Mucosa of descending colon (tissue), 3 donors: ENCODE results near the gene GPSM3. TPM values are rescaled to one million over a fixed set of nuclear protein-coding genes. Genes with fewer than 3 reads are reported as not detected.

Source experiments
- microRNA-seq: library from miRNA; unstranded; fragments of <30 nt; microRNA quantifications from one replicate; pipeline ENCODE4, GENCODE V29; 2019
- total RNA-seq, 3 donors: library from RNA; stranded (reverse); fragmentation: NEBNext Ultra II Directional in 2 of 3; extraction: Animal tissue kit (Norgen Biotek cat#: 25700) in 2 of 3; gene quantifications; one replicate each; pipeline versions ENCODE4 v1.2.1 to v1.2.4, GENCODE V29; 2021 to 2023
- donor health status: DM: no; HTN: no; CAD: no; lungs with moderate emphysema.
- donor health status: DM: no; HTN: no; CAD: no.
- donor health status: DM: no; HTN: yes; CAD: no.

The GPSM3 gene
- total RNA-seq, 3 donors from 2014 or later = 6.6 to 14.7 (median 9.9) TPM

Small RNA genes lying within 50 kb of the gene (microRNA-seq; reads per million reads assigned to microRNA genes)
- gene MIR6721 (1.4 reads per million), gene MIR6833 (not detected)

Other genes with a start within 250 kb of the GPSM3 start
- gene CFB, start 246.5 kb downstream of the GPSM3 start, total RNA-seq = 100 to 1,000 TPM in 1 of 3 donors, 10 to 100 TPM in 2; 34.5 to 178 (median 40.4) TPM
- 10 to 100 TPM; 44.9 to 52.4 (median 51.8) TPM for gene NELFE, start 233.7 kb downstream of the GPSM3 start, total RNA-seq
- 10 to 100 TPM; 58.6 to 87.2 (median 81.2) TPM for gene SKIC2, start 233.5 kb downstream of the GPSM3 start, total RNA-seq
- 10 to 100 TPM; 12.4 to 18.1 (median 15.8) TPM for gene DXO, start 220.5 kb downstream of the GPSM3 start, total RNA-seq
- gene C4A, start 210.6 kb downstream of the GPSM3 start, total RNA-seq = 100 to 1,000 TPM in 1 of 3 donors, 10 to 100 TPM in 2; 10.2 to 203 (median 56.0) TPM
- 100 to 1,000 TPM in 1 of 3 donors, 10 to 100 TPM in 1, 1 to 10 TPM in 1; 9.2 to 175 (median 51.0) TPM for gene C4B, start 177.8 kb downstream of the GPSM3 start, total RNA-seq
- 1 to 10 TPM in 1 of 3 donors, under 1 TPM in 2; 0.93 to 2.1 (median 0.94) TPM for gene CYP21A2, start 154.2 kb downstream of the GPSM3 start, total RNA-seq
- 10 to 100 TPM; 20.1 to 87.0 (median 36.9) TPM for gene TNXB, start 83.3 kb downstream of the GPSM3 start, total RNA-seq
- gene ATF6B, start 64.4 kb downstream of the GPSM3 start, total RNA-seq = 100 to 1,000 TPM in 1 of 3 donors, 10 to 100 TPM in 2; 79.9 to 121 (median 97.4) TPM
- gene FKBPL, start 62.4 kb downstream of the GPSM3 start, total RNA-seq = 1 to 10 TPM; 5.0 to 6.8 (median 5.3) TPM
- 1 to 10 TPM in 2 of 3 donors, under 1 TPM in 1; 0.96 to 6.6 (median 2.0) TPM for gene PRRT1, start 40.7 kb downstream of the GPSM3 start, total RNA-seq
- 10 to 100 TPM; 16.8 to 37.2 (median 34.4) TPM for gene PPT2, start 38.5 kb downstream of the GPSM3 start, total RNA-seq
- 10 to 100 TPM; 16.9 to 32.1 (median 21.5) TPM for gene EGFL8, start 28.0 kb downstream of the GPSM3 start, total RNA-seq
- 10 to 100 TPM; 49.0 to 60.1 (median 56.2) TPM for gene AGPAT1, start 16.6 kb downstream of the GPSM3 start, total RNA-seq
- gene RNF5, start 14.2 kb downstream of the GPSM3 start, total RNA-seq = 100 to 1,000 TPM in 1 of 3 donors, 10 to 100 TPM in 2; 79.0 to 114 (median 85.0) TPM
- gene AGER, start 8.4 kb downstream of the GPSM3 start, total RNA-seq = 1 to 10 TPM; 5.3 to 8.1 (median 6.3) TPM
- gene PBX2, start 2.4 kb downstream of the GPSM3 start, total RNA-seq = 10 to 100 TPM; 49.4 to 97.7 (median 53.9) TPM
- 10 to 100 TPM in 1 of 3 donors, 1 to 10 TPM in 2; 1.5 to 10.5 (median 4.0) TPM for gene NOTCH4, start 31.4 kb upstream of the GPSM3 start, total RNA-seq
- gene TSBP1, start 179.3 kb upstream of the GPSM3 start, total RNA-seq = not detected
- gene BTNL2, start 214.5 kb upstream of the GPSM3 start, total RNA-seq = not detected
- 100 to 1,000 TPM in 2 of 3 donors, 10 to 100 TPM in 1; 69.0 to 333 (median 115) TPM for gene HLA-DRA, start 247.2 kb upstream of the GPSM3 start, total RNA-seq